NCI-H128 (cell line): ENCODE measurements around the gene HECW1.
"Not testable (repeated sequence)": the region's sequence is repeated elsewhere in the genome, so short reads cannot be mapped to it uniquely, and the experiment has no call there.

Experiments
- DNase-seq: peaks from one replicate; lab custom pipeline; 2025; ENCODE audit not compliant: unreplicated experiment; lab: John Stamatoyannopoulos, UW

Gene HECW1

GRCh38 chr7:43111630-43112458 is 603 bp upstream of the HECW1 start:
- DNase-seq = no peak

GRCh38 chr7:43112941-43113621 is 634 bp downstream of the HECW1 start:
- DNase-seq = no peak

DNA sequence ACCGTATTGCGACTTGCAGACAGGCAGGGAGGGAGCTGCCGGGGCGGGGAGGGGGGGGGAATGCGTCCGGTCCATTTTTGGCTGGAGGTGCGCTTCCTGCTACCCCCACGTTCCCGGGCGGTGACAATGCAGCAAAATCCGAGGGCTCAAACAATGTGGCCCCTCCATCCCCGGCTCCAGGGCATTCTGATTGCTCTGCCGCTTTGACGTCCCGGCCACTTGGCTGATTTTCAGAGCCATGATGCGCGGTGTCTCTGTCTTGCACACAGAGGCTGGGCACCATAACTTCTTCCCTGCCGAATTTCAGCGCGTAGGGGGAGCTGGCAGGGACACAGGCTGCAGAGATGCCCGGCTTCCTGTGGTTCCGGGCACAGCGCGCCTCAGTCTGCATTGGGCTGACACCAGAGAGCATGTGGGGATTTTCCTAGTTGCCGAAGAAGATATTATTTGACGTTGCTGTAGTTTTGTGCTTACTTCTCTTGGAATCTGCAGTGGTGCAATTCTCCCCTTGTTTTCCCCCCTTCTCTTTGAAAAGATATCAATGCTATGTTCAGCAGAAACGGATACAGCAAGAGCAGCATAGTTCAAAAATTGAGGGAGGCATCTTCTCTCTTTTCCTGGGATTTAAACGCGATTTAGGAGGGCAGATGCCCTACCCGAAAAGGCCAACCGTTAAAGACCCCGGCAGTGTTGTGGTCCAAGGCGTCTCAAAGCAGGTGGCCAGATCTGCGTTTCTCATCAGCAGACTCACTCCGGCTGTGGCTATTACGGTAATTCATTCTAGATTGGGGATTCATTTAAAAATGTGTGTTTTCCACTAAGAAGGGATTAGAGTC is 1.4 kb downstream of the HECW1 start:
- DNase-seq = no peak

- no peak for DNase-seq
Measured at GRCh38 chr7:43114458-43114780, 2.0 kb downstream of the HECW1 start.

- DNase-seq = no peak
Measured at GRCh38 chr7:43116451-43116850, 4.0 kb downstream of the HECW1 start.

DNA sequence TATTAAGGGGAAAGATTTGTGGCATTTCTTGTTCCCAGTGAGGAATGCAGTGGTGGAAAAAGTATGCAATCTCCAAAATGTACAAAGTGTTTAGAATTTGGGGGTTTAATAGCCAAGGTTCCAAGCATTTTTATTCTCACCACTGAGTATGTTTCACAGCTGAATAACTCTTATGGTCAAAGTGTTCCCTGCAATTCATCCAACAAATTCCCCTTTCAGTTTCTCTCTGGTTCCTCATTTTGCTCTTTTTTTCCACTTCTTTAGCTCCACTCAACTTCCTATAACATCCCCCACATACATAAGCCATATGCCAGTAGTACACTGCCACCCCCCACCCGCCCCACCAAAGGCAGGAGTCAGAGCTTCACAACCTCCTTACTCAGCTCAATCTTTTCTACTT is 4.6 kb downstream of the HECW1 start:
- no peak for DNase-seq

DNA sequence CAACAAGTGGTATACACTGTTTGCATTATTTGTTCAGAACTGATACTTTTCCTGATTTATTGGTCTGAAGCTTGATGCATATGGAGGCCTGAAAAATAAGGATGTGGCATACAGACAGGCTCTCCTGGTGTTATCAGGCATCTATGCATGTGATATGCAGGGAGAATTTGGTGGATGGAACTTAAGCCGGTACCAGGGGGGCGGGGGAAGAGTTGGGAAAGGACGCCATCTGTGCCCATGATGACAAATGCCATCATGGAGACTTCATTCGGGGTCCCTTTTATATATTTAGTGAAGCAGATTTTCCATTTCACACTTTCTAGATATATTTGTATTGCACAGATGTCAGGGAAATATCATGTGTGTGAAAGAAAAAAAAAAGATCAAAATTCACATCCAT is 5.4 kb downstream of the HECW1 start:
- no peak for DNase-seq

DNA sequence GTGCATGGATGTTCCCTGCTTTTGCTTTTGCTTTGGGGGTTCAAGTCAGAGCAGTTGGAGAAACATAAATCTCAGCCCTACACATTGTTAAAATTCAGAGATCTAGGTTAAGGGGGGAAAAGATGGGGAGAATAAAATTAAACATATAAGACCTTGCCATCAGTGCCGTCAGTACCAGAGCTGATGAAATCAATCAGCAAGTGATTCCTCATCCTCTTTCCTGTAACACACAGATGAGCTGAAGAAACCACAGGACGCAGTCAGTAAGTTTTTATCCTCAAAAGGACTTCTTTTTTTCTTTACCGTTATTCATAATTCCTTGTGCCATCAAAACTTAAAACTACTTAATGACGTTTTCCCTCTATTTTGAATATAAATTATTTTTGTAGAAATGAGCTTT is 5.9 kb downstream of the HECW1 start:
- no peak for DNase-seq

DNA sequence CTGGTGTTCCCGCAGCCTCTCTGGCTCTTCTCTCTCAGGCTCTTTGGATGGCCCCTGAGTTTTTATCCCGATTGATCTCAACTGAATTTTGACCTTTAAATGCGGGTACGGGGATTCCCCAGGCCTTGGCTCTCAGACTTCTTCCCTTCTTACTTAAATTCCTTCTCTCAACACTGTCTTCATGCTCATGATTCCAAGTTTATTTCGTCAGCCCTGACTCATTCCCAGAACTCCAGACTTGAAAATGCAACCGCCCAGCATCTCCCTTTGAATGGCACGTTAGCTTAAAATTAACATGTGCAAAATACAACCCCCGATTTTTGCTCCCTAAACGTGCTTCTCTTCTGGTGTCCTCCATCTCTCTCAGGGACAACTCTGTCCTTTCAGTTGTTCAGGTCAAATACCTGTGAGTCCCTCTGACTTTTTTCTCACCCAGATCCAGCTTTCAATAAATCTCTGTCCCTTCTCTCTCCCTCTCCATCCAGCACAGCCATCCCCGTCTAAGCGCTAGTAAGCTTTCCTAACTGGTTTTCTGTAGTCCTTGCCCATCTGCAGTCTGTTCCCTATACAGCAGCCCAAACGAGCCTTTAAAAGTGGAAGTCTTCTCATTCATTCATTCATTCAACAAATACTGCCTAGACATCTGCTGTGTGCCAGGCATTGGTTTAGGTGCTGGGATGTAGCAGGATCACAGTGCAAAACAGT is 7.1 kb downstream of the HECW1 start:
- DNase-seq = no peak

GRCh38 chr7:43121973-43122372 is 9.5 kb downstream of the HECW1 start:
- DNase-seq = no peak

DNA sequence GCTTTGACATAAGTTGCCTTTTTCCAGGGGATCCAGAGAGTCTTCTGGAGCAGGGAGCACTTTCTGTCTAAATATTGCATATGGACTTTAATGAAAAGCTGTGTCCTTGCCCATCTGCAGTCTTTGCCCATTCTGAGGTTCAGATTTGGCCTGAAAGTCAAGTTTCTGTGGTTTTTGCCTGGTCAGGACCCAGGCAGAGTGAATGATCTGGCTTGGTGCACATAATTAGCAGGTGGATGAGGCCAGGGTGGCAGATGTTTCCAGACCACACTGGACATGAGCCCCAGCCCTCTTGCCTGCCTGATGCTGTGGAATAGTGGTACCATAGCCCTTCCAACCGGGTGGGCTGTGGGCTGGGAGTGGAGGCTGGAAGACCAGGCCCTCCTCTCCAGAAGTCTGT is 11.0 kb downstream of the HECW1 start:
- no peak for DNase-seq

- no peak for DNase-seq
Measured at GRCh38 chr7:43124388-43124787, 11.9 kb downstream of the HECW1 start.

- no peak for DNase-seq
Measured at GRCh38 chr7:43130347-43130746, 17.9 kb downstream of the HECW1 start.

- DNase-seq = no peak
Measured at GRCh38 chr7:43135129-43135528, 22.7 kb downstream of the HECW1 start.

DNA sequence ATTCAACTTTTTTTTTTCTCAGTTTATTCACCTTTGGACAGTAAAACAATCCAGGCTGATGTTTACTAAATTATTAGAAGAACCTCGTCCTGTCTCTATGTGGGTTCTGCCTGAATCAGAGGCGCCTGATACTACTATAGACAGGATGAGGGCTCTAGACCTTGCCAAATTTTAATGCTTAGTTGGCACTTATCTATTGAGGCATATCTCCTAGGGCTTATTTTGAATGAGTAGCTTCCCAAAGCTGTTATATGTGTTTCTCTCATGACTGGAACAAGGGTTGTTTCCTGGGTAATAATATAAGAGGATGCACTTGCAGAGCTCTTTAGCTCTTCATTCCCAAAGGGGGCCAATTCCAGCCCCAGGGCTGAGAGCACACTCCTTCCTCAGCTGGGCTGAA is 23.6 kb downstream of the HECW1 start:
- no peak for DNase-seq

DNA sequence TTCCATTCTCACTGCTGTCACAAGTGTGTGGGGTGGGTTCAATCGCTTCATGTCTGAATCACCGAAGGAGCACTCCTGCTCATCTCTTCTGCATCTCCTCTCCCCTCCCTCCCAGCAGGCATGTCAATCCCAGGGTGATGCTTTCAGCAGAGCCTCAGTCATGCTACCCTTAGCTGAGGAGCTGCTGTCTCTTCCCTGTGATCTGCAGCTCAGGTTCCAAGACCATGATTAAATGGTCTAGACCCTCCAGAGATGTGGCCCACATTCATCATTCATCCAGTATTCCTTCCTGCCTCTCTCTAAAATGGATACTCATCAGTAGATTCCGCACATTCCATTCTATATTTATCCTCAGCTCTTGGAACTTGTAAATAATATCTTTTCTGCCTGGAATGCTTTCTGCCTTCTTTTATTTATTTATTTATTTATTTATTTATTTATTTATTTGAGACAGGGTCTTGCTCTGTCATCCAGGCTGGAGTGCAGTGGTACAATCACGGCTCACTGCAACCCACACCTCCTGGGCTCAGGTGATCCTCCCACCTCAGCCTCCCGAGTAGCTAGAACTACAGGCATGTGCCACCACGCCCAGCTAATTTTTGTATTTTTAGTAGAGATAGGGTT is 24.8 kb downstream of the HECW1 start:
- DNase-seq = not testable (repeated sequence)

- DNase-seq = no peak
Measured at GRCh38 chr7:43137811-43138210, 25.4 kb downstream of the HECW1 start.

DNA sequence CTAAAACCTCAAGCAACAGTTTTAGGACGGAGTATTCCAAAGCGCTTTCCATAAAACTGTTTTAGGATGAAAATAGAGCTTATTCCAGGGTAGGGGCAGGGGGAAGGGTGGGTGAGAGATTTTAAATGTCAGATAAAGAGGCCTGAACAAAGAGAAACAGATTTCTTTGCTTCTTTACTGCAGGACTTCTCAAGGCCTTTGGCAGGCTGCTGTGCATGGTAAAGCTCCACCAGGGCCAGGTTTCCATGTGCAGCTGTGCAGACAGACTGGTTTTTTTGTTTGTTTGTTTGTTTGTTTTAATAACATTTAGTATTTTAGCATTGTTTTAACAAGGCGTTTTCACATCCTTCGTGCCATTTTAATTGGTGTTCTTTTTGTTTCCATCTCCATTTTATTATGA is 26.3 kb downstream of the HECW1 start:
- DNase-seq = no peak

- DNase-seq = no peak
Measured at GRCh38 chr7:43139137-43139536, 26.7 kb downstream of the HECW1 start.

GRCh38 chr7:43140186-43140585 is 27.7 kb downstream of the HECW1 start:
- DNase-seq = no peak

GRCh38 chr7:43141091-43141490 is 28.6 kb downstream of the HECW1 start:
- DNase-seq = no peak
